HG02973 (cell line): ENCODE measurements around the gene HSFX2.
"Not testable (repeated sequence)": the region's sequence is repeated elsewhere in the genome, so short reads cannot be mapped to it uniquely, and the experiment has no call there.

Source experiments
- ATAC-seq: cut with Tn5 transposase; IDR thresholded peaks from one replicate; pipeline ENCODE4 v1.9.1; 2021; ENCODE audit warnings: moderate library complexity; ENCODE audit not compliant: unreplicated experiment

Gene HSFX2, protein sequence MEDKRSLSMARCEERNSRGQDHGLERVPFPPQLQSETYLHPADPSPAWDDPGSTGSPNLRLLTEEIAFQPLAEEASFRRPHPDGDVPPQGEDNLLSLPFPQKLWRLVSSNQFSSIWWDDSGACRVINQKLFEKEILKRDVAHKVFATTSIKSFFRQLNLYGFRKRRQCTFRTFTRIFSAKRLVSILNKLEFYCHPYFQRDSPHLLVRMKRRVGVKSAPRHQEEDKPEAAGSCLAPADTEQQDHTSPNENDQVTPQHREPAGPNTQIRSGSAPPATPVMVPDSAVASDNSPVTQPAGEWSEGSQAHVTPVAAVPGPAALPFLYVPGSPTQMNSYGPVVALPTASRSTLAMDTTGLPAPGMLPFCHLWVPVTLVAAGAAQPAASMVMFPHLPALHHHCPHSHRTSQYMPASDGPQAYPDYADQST

DNA sequence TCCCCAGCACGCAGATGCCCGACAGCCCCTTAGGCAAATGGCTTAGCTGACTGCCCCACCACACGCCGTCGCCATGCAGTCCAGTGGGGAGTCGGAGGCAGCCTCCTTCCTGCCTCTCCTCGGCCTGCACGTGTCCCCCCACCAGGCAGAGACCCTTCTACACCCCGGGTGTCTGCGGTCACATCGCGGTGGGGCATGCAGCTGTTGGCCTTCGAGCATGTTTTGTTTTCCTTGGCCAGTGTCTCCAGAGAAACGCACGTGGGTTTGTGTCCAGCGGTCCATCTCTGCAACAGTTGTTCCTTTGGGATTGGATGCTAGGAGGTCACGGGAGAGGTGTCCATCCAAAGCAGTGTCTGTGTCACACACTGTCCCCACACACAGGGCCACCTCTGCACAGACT lies at the start of gene HSFX2:
Gene HSFX2 (minus strand): TSS at position 101 of the 400 bp plus-strand sequence. CDS start 614 bp downstream, outside the sequence.
- not testable (repeated sequence) for ATAC-seq

DNA sequence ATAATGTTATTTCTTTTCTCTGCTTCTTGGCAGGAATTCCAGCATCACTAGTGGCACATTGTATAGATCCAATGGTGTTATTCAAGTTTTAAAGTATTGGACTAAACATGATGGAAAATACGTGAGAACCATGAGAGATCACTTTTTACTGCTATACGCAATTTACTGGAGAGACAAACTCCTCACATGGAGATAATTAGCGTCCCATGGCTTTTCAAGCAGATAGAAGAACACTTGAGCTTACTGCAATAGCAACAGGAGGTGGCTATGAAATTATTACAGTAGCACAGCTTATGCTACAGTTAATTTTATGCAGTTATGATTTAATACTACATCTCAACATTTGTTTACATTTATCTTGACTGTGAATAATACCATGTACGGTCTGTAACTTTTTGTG lies 48.4 kb upstream of the HSFX2 start:
- ATAC-seq = no peak

DNA sequence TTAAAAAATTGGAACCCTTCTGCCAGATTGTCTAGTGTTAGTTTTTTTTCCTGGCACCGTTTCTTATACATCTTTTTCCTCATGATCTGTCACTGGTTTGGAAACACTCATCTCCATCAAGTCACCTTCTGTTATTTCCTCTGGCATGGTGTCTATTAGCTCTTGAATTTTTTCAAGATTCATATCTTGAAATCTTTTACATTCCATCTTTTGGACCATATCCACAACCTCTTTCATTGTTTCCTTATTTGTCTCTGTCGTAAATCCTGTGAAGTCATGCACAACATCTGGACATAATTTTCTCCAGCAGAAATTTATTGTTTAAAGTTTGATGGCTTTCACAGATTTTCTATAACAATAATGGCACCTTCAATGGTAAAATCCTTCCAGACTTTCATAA lies 46.7 kb upstream of the HSFX2 start:
- no peak for ATAC-seq

DNA sequence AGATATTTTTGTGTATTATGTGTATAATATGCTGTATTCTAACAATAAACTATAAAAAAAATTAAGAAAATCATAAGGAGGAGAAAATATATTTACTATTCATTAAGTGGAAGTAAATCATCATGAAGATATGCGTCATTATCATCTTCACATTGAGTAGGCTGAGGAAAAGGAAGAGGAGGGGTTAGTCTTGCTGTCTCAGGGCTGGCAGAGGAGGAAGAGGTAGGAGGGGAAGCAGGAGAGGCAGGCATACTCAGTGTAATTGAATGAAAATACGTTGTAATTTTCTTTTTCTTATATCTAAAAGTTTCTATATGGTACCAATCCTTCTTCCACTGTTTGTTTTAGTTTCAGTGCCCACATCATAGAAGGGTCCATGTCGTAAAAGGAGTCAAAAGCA lies 46.3 kb upstream of the HSFX2 start:
- ATAC-seq = no peak

DNA sequence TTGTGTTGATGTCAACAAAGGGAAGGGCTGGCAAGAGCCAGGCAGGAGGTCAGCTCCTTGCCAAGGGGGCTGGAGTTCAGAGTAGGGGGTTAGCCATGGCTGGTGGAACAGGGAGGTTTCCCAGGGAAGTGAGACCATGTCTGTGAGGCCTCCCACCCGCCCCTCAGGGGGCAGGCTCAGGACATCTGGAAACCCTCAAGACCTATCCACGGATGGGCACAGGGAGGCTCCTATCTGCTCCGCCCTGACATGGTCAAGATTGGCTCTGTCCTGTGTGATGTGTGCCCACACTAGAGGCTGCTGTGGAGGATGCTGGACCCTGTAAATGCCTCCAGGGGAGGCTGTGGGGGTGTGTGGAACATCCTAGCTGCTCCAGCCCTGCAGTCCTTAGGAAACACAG lies 44.5 kb upstream of the HSFX2 start:
- ATAC-seq = no peak

DNA sequence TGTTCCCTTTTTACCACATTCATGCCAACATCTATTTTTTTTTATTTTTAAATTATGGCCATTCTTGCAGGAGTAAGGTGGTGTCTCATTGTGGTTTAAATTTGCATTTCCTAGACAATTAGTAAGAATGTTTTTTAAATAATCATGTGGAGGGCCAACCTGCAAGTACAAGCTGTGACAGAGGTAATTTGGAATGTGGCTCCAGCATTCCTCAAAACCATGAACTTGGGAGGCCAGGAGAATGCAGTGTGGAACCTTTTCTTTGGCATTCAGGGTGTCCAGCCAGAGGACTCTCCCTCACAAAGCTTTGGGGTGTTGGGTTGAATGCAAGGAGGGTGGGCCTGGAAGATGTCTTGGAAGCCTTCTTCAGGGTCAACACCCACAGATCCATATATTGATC lies 43.7 kb upstream of the HSFX2 start:
- no peak for ATAC-seq

DNA sequence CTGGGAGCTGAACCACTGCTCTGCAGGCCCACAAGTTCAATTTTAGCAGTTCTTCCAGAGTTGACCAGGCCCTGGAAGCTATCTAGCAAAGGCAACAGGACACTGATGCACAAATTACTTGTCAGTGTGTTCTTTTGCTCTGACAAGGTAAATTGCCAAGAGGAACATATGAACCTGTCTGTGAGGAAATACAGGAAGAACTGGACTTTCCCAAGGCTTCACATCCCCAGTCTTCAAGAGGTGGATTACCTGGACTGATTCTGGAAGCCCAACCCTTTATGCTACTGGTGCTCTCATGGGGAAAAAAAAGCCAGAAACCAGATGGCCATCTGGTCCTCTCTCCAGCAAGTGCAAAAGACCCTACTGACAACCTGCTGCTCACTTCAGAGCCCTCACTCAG lies 38.4 kb upstream of the HSFX2 start:
- ATAC-seq = no peak

DNA sequence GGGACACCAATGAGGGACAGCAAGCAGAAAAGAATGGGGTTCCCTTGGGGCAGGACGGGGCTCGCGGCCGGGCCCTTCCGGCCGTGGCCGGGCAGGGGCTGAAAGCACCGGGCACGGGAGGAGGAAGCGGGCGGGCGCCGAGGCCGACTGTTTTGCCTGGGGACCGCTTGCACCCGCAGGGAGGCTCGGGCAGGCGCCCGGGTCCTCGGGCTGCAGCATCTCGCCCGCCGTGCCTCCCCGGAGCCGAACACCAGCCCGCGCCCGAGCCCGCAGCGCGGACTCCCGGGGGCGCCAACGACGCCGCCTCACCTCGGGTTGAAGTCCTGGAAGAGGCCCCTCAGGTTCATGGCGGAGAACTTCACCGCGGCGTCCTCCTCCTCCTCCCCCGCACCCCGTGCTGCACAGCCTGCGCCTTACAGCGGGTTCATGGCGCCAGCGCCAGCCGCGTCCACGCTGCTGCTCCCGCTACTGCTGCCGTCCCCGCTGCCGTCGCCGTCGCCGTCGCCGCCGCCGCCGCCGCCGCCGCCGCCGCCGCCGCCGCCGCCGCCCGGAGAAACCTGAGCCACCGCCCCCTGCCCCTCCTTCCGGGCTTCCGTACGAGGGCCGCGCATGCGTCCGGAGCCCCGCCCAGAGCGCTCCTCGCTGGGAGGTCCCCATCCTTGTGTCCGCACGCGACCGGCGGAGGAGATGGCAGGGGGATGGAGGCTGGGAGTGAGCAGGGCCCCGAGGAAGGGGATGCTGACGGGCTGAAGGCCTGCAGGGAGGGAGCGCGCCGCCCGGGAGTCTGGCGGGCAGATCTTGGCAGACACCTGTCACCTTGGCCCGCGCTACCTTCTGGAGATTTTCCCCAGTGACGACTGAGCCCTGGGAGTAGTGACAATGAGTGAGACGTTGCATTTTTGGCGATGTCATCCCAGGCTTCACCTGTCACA lies 36.4 kb upstream of the HSFX2 start, which contains the start of gene TMEM185A:
Gene TMEM185A (minus strand): TSS at position 559 of the 932 bp plus-strand sequence. CDS start 212 bp downstream, at position 347.
- ATAC-seq = peak; percentile 81

DNA sequence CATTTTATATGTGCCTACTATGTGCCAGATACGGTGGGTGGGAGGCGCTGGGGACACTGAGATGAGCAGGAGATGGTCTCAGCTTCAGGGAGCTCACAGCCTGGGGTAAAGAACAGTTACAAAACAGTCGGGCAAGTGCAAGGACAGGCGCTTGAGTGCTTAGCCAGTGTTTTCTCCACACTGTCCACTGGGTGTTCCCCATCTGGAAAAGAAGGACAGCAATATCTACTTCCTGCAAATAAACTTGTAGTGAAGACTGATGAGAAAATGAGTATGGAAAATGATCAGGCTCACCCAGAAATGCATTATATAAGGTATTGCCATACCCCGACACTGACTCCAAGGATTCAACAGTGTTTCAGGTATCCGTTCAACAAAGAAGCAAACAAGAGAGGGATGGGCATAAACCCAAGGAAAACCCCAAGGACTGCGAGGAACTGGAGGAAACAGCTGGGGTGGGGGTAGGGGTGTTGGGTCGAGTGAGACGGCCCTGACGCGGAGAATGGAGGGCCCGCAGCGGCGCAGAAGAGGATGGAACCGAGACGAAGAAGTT lies 35.6 kb upstream of the HSFX2 start:
- peak; percentile 5 for ATAC-seq

DNA sequence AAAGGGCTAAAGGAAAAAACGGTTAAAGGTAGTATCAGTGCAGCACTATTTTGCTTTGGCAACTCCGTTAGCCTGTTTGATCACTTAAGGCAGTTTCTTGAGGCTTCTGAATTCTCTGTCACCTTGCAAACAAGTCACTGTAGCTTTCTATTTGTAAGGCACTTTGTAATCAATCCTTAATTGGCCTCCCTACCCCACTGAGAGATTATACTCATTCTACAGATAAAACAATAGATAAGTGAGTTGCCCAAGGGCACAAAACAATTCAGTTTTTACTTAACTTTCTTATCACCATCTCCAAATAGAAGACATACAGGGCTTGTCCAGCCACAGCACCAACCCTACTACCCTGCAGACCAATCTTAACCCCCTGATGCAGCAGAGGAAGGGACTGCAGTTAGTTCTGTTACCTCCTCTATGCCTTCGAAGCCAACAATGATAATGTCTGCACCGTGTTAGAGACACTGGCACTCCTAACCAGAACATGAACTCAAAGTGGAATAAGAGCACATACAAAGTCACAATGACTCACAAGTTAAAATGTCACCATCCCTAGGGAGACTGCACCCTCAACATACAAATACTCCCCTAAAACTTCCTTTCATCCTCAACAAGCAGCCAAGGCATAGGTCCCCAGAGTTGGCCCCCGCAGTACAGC lies 34.7 kb upstream of the HSFX2 start:
- no peak for ATAC-seq

DNA sequence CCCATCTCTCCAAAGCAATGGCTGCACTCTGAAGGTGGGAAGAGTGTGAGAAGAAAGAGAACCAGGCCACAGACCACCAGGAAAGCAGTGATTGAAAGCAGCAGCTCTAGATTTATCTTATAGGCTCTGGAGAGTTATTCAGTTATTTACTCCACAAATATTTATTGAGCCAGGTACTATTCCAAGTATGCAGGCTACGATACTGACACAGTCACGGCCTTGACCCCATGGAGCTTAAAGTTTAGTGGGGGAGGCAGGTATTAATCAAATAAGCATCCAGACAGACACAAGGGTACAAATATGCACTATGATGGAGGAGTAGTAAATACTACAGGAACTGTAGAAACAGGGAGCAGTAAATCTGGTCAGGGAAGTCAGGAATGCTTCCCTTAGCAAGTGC lies 33.7 kb upstream of the HSFX2 start:
- no peak for ATAC-seq

DNA sequence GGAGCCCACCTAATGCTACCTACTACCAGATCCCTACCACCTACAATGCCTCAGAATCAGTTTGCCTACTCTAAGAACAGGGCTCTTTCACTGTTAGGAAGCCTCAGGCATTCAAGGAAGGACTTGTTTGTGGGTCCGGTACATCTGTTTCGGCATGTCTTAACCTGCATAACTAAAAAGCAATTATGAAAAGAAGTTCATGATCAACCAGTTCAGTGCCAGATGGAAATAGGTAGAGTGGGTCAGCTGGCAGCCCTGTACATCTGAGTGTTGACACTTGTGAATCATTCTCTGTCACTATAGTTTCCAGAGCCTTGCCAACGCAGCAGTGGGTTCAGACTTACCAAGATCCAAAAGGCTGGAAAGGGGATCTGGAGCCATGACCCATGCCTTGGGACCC lies 33.2 kb upstream of the HSFX2 start:
- ATAC-seq = no peak

DNA sequence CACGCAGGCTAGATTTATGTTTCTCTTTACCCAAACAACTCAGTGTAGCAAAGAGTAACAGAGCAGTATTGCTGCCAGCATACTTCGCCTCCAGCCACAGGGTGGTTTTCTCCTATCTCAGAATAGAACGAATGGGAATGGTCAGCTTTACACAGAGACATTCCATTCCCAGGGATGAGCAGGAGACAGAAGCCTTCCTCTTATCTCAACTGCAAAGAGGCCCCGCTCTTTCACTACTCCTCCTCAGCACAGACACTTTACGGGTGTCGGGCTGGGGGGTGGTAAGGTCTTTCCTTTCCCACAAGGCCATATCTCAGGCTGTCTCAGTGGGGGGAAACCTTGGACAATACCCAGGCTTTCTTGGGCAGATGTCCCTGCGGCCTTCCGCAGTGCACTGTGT lies 31.7 kb upstream of the HSFX2 start:
- not testable (repeated sequence) for ATAC-seq

DNA sequence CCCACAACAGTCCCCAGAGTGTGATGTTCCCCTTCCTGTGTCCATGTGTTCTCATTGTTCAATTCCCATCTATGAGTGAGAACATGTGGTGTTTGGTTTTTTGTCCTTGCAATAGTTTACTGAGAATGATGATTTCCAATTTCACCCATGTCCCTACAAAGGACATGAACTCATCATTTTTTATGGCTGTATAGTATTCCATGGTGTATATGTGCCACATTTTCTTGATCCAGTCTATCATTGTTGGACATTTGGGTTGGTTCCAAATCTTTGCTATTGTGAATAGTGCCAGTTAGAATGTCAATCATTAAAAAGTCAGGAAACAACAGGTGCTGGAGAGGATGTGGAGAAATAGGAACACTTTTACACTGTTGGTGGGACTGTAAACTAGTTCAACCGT lies 24.5 kb upstream of the HSFX2 start:
- ATAC-seq = not testable (repeated sequence)

DNA sequence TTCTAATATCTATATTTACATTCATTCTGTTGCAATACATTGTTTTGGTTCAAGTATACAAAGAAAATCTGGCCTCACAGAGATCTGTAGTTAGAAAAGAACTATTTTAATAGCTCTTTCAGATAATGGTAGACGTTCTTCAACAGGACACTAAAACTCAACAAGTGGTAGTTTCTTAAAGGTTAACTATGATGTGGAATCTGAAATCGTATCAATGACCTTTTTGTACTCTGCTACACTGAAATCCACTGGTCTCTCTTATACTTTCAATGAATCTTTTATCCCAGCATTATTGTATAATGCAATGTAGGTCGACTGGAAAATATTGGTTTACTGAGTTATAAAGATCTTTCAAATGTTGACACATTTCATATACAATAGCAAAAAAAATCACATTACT lies 23.8 kb upstream of the HSFX2 start:
- no peak for ATAC-seq

DNA sequence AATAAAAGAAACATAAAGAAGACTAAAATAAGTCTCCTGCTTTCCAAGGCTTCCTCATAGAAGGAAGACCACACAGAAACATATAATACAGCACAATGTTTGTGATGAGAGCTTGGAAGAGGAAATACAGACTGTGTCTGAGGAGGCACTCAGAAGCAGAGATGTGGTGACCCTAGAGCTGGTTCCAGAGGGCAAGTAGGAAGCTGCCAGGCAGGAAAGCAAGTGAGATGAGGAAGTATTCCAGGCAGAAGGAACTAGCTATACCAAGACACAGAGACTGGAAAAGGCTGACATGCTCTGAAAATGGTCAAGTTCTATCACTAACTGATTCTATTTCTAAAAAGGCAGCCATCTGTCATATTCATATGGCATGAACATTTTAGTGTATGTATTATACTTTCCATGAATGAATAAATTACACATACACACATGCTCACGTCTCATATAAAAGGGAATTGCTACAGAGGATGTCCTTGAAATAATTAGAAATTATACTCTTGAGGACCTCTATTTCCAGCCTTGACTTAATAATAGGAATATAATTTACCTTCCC lies 16.6 kb upstream of the HSFX2 start:
- no peak for ATAC-seq

DNA sequence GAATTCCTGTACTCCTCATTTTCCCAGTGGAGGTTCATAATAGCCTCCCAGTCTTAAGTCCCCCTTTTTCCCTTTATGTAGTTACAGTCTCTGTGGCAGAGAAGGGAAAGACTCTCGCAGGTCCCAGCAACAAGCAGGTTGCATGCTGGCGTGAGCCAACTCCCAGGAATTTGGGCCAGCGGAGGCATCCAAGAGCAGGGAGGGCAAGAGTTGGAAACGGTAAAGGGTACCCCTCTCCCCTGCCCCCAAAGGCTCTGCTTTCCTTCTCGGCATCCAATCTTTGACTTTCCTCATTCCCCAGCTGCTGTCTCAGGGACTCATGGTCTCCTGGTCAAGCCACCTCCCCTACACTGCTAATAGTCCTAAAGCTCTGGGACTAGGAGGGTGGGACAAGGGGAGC lies 15.4 kb upstream of the HSFX2 start:
- no peak for ATAC-seq

DNA sequence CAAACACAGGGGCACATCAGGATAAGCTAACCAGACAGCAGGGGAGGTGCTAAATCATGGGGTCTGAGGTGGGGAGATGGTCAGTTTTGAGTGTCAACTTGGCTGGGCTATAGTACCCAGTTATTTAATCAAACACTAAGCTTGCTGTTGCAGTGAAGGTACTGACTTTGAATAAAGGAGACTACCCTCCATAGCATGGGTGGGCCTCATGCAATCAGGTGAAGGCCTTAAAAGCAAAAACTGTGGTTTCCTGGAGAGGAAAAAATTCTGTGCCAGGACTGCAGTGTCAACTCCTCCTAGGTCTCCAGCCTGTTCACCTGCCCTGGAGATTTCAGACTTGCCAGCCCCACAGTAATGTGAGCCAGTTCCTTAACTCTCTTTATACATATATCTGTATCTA lies 12.6 kb upstream of the HSFX2 start:
- no peak for ATAC-seq

DNA sequence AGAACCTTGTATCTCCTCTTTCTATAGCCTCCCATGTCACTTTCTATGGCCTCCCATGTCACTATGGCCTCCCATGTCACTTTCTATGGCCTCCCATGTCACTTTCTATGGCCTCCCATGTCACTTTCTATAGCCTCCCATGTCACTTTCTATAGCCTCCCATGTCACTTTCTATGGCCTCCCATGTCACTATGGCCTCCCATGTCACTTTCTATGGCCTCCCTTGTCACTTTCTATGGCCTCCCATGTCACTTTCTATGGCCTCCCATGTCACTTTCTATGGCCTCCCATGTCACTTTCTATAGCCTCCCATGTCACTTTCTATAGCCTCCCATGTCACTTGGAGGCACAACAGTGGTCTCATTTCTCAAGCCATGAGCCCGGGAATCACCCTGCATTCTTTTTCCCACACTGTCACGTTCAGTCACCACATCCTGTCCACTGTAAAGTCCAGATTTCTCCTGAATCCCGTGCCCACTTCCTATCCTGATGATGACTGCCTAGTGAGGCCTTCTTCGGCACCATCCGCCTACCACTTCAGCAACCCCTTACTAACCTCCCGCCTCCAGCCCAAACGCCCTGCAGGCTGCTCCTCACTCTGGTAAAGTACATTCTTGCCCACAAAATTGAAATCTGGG lies 10.3 kb upstream of the HSFX2 start:
- ATAC-seq = not testable (repeated sequence)

DNA sequence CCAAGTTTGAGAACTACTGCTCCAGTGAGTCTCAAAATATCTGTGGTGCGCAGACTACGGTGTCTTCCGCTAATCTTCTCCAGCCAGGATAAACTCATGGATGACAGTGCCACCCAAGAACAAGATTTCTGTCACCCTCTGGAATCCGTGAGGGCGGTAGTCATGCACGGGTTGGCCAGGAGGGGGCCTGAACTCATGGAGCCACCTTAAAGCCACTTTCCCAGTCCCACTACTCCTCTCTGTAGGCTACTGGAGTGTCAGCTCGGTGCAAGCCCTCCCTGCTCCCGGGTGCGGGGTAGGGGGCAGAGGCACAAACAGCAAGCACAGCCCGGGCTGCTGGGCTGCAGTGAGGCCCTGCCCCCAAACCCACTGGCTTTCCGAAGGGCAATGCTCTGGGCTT lies 3.5 kb upstream of the HSFX2 start:
- not testable (repeated sequence) for ATAC-seq
